Measurements from ENCODE around the gene SYCP3. TPM values are rescaled to one million over a fixed set of nuclear protein-coding genes. Genes with fewer than 3 reads are reported as not detected.

The SYCP3 gene
- total RNA-seq, 4 donors from 2014 or later = 0.31 to 0.36 TPM; not detected in 2

DNA sequence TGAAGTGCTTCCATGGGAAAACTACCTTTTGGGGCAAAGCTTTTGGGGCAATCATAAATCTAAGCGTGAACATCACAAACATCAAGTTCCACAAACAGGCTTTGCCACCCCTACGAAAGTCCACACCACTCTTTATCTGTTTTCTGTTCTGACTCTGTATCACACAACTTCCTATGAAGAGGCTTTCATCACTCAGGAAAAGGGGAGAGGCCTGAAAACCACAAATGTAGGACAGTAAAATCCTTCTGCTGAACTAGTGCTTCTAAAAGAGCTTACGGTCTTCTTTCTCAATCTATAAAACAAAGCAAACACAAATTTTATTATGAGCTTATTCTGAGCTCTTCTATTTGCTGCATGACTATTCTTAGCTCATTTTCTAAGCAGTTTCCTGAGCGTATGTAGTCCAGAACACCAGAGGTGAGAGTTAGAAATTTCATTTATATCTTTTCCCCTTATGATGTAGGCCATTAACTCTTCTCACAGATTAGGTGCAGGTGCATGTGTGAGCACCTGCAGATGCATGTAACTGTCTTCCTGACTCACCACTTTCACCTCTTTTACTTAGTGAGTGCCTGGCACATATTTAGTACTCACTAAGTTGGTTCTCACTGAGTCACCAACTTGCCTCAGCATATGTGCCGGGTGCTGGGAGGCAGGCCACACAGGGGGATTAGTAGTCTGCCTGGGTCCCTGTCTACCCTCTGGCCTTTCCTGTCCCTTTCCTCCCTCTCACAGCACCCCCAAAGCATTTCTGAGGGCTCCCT is 32.9 kb upstream of the SYCP3 start:
- DNase-seq (ENCODE audit: low spot score) (no peak), ATAC-seq (ENCODE audit: low FRiP score) (no peak)
- TF ChIP-seq, protein P1, sequence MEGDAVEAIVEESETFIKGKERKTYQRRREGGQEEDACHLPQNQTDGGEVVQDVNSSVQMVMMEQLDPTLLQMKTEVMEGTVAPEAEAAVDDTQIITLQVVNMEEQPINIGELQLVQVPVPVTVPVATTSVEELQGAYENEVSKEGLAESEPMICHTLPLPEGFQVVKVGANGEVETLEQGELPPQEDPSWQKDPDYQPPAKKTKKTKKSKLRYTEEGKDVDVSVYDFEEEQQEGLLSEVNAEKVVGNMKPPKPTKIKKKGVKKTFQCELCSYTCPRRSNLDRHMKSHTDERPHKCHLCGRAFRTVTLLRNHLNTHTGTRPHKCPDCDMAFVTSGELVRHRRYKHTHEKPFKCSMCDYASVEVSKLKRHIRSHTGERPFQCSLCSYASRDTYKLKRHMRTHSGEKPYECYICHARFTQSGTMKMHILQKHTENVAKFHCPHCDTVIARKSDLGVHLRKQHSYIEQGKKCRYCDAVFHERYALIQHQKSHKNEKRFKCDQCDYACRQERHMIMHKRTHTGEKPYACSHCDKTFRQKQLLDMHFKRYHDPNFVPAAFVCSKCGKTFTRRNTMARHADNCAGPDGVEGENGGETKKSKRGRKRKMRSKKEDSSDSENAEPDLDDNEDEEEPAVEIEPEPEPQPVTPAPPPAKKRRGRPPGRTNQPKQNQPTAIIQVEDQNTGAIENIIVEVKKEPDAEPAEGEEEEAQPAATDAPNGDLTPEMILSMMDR (IDR thresholded peaks at IDR 0.05) = no peak

DNA sequence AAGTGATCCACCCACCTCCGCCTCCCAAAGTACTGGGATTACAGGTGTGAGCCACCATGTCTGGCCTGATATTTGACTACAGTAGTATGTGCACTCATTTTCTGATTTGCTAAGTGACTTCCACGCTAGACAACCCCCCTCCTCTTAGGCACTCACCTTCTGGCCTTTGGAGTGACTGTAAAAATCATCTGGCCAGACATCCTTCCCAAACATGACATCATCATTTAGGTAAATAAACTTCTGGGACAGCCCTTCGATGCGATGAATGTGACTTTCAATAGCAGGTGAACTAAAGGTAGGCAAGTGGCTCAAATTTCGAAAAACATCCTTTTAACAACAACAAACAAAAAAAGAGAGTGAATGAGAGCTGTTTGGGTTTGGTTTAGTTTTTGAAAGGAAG is 30.6 kb upstream of the SYCP3 start:
- TF ChIP-seq, protein P1 (IDR thresholded peaks at IDR 0.05) = no peak
- ATAC-seq (ENCODE audit: low FRiP score) = no peak
- DNase-seq (ENCODE audit: low spot score) = no peak

DNA sequence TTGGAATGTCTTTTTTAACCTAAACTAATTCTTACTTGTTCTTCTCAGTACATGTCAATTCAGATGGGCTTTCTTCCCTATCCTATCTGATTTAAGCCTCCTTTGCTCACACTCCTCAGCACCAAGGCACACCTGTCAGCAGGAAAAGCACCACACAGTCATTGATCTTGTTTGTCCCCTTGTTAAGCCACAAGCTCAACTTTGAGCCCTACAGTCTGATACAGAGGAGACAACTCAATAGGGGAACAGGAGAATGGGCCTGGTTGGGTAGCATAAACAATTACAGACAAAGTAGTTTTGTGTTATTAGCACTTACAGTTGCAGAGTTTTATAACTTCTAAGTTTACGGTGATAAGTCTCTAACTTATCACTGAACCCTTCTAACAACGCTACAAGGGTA is 29.5 kb upstream of the SYCP3 start:
- TF ChIP-seq, protein P1 (IDR thresholded peaks at IDR 0.05) = no peak
- DNase-seq (ENCODE audit: low spot score) = no peak
- ATAC-seq (ENCODE audit: low FRiP score) = no peak

DNA sequence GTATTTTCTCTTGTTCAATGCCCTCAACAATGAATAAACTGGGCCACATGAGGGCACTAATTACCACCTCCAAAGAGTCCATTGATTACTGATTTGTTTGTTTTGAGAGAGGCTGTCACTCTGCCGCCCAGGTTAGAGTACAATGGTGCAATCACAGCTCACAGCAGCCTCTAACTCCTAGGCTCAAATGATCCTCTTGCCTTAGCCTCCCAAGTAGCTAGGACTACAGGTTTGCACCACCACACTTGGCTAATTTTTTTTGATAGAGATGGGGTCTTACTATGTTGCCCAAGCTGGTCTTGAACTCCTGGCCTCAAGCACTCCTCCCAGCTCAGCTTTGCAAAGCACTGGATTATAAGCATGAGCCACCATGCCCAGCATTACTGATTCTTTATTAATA is 28.3 kb upstream of the SYCP3 start:
- TF ChIP-seq, protein P1 (IDR thresholded peaks at IDR 0.05) = no peak
- DNase-seq (ENCODE audit: low spot score) (no peak), ATAC-seq (ENCODE audit: low FRiP score) (no peak)

DNA sequence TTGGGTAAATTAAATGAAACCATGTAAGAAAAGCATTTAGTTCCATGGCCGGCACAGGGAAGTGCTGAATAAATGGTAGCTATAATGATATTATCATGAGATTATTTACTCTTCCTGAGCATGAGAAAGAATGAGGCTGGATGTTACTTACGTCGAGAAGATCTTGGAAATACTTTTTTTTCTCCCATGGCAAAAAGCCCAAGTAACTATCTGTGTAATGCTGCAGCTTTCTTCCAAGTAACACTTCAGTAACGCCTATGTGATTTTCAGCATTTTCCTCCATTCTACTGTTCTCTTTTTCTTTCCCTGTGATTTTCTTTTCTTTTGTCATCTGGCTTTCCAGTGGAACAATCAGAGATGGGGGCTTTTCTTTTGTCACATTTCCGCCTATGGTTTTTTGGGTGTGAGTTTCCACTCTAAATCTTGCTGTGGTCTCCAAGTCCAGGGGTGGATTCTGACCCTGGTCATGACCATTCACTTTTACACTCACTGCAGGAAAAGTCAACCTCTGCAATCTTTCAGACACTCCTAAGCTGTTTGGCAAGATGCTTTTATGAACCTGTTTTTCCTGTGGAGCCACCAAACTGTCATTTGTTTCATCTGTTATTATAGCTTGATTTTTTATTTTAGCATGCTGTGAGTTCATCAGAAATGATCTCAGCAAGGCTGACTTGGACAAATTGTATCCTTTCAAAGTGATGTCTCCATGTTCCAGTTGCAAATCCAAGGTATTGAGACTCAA is 25.0 kb upstream of the SYCP3 start:
- ATAC-seq (ENCODE audit: low FRiP score) = no peak
- TF ChIP-seq, protein P1 (IDR thresholded peaks at IDR 0.05) = no peak
- no peak for DNase-seq (ENCODE audit: low spot score)

DNA sequence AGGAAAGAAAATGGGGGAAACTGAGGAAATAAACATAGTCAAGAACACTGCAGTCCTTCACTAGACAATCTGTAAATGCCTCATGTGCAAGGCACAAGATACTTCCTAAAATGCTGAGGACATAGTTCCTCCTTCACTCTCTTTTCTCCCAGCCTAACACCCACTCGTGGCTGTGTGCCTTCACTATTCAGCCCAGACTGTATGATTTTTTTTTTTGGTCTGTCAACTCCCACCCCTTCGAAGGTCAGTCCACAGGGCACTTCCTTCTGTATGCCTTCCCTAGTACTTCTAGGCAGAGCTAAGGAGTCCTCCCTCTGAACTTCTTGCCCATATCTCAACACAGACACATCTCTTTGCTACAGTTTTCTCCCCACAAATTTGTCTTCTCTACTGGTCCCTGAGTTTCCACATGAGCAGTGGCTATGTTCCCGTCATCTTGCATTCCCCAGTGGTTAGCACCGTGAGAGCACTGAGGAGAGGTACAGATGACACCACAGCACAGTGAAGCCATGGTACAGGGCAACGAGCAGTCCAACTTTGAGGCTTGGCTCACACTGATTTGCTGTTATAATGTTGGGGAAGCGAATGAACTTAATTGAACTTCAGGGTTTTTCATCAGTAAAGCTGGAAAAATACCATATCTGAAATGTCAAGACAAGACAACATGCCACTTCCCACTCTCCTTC is 24.1 kb upstream of the SYCP3 start:
- ATAC-seq (ENCODE audit: low FRiP score) (no peak), DNase-seq (ENCODE audit: low spot score) (no peak)
- TF ChIP-seq, protein P1 (IDR thresholded peaks at IDR 0.05) = no peak

Measured in omental fat pad (tissue), 4 donors.